HK-2 (cell line): ENCODE measurements around the gene WIZ.
"Not testable (repeated sequence)": the region's sequence is repeated elsewhere in the genome, so short reads cannot be mapped to it uniquely, and the experiment has no call there.

Source experiments
- DNase-seq: peaks from one replicate; pipeline ENCODE4 v3.0.0-alpha.2; 2018; ENCODE audit not compliant: unreplicated experiment

WIZ gene

DNA sequence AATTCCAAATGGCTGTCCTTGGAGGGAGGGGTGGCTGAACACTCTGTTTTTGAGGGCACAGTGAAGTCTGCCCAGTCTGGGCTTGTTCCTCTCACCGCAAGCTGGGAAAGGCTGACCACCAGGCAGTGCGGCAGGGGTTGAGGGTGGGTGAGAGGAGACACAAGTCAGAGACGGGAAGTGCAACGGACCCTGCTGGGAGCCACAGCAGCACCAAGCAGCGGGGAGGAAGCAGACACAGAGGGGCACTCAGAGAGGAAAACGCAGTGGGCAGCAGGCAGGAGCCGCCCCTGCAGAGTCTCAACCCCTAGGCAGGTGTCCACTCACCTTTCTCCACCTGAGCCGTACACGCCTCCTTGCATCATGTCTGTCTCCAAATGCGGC, 46.6 kb downstream of the WIZ start:
- no peak for DNase-seq

DNA sequence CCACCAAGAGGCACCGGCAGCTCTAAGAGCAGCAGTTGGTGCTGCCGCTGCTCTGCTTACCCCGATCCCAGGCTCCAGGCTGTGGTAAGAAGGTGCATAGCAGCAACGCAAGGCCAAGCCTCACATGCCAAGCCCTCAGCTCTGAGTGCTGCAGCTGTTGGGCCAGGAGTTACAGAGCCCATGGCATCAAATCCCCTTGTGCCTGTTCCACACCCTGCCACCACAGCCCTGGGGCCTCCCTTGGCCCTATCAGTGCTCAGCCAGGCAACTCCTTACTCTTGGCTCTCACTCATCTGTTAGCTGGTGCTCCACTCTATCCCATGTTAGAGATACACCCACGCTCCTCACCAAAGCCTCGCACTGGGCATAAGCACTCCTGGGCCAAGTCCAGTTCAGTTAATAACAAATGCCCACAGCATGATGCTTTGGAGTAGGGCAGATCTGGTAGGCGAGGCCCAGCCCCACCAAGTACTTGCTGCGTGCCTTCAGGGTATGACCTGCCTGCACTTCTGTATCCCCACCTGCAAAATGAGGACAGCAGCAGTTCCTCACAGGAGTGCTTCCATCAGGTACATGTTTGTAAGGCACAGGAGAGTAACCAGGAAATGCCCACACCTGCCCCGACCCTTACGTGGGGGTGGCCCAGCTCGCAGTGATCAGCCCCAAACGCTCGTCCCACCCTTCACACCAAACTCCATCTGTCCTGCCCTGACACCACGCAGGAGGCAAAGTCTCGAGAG, 47.2 kb downstream of the WIZ start:
- DNase-seq, result no peak

DNA sequence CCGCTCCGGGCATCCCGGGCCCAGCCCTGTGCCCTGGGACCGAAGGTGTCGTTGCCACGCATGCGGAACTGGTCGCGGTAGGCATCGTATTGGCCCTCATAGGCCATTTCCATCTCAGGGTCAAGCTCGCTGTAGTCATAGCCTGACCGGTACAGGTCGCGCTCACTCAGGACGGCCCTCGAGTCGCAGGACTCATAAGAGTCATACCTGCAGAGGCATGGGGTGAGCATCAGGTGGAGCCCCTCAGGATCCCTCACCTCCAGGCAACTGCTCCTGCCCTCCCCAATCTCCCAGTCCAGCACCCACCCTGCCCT, 48.4 kb downstream of the WIZ start:
- DNase-seq, result no peak

DNA sequence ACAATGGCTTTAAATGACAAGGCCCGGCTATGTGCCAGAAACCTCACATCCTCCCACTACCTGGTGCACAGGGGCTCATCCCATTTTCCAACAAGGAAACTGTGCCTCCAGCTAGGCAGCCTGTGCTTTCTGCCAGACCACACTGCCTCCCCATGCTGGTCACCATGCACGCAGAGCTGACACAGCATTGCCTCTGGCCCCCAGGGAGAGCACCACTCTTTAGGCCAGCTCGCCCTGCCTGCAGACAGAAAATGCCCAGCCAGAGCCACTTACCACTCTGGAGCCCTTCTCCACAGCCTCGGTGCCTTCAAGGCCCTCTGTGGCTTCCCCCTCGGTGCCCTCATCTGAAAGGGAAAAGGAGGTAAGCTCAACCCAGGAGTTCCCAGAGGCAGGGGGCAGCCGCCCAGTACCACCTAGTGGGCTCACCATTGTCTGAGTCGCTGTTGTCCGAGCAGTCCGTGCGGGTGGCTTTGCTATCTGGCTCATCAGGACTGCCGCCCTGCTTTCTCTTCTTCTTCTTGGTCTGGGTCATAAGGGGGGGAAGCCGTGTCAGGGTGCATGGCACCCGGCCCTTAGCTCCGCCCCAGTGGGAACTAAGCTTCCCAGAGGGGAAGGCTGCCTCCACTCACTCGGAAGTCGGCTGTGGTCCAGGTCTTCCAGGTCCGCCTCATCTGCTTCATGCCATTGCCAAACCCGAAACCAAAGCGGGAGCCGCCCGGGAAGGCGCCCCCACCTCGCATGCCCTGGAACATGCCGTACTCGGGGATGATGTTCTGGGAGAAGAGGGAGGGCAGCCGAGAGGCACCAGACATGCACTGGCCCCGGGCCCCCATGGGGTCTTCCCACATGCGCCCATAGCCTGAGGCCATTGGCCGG, 49.0 kb downstream of the WIZ start:
- DNase-seq, result no peak

DNA sequence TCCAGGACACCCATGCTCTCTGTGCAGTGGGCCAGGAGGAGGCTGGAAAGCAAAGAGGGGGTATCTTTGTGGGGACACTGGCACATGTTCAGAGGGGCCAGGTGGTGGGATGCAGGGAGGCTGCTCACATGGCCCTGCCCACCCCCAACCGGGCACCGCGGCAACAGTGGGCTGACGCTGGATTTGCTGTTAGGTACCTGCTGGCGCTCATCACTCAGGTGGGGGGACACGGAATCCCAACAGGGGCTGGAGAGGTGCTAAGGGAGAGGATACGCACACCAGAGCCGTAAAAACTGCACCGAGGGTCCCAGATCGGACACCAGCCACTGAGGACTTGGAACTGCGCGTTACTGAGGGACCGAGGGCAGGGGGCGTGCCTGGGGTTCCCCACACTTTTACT, 50.1 kb downstream of the WIZ start:
- DNase-seq, result no peak

DNA sequence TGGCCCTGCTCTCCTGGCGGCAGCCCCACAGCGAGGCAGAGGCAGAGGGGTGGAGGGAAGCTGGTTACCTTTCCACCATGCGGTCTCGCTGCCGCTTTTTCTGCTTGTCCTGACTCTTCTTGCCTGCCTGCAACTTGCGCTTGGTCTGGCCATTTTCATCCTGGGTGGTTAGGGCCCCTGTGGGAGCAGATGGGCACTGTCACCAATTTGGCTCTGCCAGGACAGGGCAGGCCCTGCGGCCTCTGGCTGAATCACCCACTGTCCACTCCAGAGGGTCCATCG, 50.6 kb downstream of the WIZ start:
- no peak for DNase-seq

DNA sequence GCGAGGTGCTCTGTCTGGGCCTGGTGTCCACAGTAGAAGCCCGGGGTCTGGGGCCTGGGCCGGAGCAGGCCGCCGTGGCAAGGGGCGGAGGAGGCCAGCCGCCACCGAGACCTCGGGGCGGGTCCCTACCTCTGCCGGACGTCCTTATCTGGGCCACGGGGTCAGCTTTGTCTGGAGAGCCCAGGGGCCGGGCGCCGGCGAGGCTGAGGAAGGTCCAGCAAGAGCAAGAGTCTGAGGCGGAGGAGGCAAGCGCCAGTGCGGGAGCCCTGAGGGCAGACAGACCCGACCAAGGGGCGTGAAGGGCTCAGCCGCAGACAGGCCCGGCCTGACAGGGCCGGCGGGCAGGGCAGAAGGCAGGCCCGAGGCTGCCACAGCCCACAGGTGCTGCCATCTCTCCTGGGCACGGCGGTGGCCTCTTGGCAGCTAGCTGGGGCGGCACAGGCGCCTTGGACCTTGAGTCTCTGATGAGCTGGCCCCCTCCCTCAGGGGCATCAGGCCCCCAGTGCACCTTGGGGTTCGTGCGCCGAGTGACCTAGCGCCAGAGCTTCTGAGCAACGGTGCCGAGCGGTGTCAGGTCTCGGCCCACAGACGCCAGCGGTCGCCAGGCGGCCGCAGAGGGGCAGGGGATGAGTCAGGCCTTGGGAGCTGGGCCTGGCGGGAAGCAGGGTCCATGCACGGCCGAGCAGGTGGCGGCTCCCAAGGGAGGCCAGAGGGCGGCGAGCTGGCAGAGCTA, 51.1 kb downstream of the WIZ start:
- DNase-seq, result no peak

DNA sequence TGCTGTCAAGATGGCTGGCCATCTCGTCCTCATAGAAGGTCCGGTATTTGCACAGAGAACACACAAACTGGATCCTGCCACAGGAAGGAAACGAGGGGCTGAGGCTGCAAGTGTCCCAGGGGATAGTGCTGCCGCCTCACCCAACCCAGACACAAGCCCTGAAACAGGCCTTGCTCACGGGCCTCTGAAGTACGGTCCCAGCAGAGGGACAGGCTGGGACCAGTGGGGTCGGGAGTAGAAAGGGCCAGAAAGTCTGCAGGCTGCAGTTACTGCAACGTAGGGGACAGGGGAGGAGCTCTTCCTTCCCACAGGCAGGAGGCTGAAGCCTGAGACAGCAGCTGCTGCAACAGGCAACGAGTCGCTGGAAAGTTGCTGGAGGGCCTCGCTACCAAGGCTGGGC, 52.0 kb downstream of the WIZ start:
- no peak for DNase-seq

DNA sequence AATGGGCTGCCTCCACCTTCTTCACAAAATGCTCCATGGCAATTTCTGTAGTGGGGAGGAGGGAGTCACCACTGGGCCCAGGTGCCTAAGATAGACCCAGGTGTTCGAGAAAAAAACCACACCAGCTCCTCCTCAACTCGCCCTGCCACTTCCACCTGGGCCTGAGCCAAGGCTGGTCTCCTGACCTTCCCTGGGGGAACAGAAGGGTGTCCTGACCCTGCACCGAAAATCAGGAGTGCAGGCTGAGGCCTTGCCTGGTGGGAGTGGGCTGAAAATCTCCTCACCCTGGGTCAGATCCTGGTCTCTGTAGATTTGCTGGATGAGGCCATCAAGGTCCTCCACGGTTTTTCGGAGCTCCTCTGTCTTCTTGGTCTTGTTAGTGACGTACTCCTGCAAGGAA, 52.5 kb downstream of the WIZ start:
- DNase-seq, result no peak

DNA sequence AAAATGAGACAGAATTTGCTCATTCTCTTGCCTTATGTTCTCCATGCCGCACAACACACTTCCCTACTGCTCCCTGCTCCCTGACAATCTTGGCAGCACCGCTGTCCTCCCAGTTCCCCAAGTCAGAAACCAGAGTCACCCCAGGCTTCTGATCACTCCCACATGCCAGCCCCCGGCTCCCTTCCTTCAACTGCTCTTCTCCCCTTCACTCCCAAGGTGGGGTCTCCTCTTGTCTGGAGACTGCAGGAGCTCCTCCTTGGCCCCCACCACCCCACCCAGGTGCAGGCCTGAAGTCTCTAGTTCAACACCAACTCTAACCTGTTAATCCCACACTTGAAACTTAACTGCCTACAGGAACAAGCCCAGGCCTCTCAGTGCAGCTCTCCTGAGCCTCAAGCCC, 53.3 kb downstream of the WIZ start:
- DNase-seq, result no peak

DNA sequence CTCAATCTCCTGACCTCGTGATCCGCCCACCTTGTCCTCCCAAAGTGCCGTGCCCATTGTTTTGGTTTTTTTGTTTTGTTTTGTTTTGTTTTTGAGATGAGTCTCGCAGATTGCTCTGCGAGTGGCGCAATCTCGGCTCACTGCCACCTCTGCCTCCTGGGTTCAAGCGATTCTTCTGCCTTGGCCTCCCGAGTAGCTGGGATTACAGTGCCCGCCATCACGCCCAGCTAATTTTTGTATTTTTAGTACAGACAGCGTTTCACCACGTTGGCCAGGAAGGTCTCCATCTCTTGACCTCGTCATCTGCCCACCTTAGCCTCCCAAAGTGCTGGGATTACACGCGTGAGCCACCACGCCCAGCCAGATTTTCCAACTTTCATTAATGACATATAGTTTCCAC, 54.5 kb downstream of the WIZ start:
- DNase-seq, result not testable (repeated sequence)

DNA sequence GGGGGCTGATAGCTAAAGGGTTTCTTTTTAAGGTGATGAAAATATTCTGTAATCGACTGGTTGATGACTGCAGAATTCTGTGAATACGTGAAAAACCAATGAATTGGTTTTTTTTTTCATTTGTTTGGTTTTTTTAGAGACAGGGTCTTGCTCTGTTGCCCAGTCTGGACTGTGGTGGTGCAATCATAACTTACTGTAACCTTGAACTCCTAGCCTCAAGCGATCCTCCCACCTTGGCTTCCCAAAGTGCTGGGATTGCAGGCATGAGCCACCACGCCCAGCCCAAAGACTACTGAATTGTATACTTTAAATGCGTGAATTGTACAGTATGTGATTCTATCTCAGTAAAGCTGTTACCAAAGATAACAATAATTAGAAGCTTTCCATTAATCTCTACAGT, 55.3 kb downstream of the WIZ start:
- DNase-seq, result no peak

DNA sequence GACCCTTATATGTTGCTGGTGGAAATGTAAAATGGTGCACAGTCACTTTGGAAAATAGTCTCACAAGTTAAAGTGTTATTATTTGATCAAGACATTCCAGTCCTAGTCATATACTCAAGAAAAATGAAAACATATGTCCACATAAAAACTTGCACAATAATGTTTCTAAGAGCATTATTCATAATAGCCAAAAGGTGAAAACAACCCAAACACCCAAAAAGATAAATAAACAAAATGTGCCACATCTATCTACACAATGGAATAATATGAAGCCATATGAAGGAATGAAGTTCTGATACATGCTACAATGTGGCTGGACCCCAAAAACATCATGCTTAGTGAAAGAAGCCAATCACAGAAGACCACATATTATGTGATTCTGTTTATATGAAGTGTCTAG, 55.8 kb downstream of the WIZ start:
- no peak for DNase-seq

DNA sequence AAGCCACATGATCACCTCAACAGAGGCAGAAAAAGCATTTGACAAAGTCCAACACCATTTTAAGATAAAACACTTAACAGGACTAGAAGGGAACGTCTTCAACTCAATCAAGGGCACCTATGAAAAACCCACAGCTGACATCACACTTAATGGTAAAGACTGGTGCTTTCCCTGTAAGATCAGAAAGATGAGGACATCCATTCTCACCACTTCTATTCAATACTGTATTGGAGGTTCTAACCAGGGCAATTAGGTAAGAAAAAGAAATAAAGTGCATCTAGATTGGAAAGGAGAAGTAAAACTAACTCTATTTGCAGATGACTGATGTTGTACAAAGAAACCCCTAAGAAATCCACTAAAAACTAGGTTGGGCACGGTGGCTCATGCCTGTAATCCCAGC, 58.9 kb downstream of the WIZ start:
- DNase-seq, result no peak

DNA sequence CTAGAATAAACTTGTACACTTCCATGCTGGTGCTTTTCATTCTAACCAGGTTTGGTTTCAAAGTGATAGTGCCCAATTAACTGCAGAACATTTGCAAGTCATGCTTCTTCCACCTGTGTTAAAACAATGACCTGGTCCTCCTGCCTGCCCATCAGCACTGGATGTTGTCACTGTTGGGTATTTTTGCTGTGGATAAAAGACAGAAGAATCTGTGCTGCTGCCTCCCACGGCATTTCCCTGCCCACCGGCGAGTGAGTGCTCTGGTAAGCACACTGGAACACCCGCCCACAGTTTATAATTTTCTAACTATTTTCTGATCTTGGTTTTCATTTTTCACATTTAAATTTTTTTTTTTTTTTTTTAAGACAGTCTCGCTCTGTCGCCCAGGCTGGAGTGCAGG, 67.9 kb downstream of the WIZ start:
- no peak for DNase-seq

DNA sequence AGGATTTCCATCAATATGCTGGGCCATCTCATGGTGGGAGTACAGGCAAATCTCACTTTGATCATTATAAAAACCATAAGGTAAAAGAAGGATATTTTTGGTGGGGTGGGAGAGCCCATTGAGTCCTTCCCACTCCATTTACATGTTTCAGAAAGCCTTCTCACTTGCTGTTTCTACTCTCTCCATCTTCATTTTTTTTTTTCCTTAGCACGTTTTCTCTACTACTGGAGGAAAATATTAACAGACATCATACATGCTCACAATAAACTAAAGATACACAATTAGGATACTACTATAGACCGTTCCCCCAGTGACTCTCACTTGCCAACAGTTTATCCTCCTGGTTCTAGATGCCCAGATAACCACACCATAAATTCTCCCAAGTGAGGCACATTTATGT, 68.3 kb downstream of the WIZ start:
- DNase-seq, result no peak

DNA sequence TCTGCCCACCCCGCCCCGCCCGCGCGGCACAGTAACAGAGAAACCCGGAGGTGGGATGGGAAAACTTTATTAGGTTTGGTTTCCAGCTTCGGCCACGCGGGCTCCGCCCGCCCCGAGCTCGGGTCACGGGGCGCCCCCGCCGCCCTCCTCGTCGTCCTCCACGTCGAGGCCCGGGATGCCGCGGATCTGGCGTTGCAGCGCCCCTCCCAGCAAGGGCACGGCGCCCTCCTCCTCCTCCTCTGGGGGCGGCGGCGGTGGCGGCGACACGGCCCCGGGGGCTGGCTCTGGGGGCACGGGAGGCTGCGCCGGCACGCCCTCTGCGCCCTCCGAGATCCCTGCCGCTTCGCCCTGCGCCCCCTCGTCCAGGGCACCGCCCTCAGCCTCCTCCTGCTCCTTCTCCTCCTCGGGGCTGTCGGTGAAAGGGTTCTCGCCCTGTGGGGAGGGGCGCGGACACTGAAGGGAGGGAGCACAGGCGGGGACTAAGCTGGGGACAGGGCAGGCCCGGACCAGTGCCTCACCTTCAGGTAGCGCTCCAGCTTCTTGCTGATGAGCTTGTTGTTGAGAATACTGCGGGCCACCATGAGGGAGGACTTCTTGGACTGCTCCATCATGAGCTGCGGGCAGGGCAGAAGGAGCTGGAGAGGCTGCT, 69.6 kb downstream of the WIZ start:
- peak; percentile 70 for DNase-seq

DNA sequence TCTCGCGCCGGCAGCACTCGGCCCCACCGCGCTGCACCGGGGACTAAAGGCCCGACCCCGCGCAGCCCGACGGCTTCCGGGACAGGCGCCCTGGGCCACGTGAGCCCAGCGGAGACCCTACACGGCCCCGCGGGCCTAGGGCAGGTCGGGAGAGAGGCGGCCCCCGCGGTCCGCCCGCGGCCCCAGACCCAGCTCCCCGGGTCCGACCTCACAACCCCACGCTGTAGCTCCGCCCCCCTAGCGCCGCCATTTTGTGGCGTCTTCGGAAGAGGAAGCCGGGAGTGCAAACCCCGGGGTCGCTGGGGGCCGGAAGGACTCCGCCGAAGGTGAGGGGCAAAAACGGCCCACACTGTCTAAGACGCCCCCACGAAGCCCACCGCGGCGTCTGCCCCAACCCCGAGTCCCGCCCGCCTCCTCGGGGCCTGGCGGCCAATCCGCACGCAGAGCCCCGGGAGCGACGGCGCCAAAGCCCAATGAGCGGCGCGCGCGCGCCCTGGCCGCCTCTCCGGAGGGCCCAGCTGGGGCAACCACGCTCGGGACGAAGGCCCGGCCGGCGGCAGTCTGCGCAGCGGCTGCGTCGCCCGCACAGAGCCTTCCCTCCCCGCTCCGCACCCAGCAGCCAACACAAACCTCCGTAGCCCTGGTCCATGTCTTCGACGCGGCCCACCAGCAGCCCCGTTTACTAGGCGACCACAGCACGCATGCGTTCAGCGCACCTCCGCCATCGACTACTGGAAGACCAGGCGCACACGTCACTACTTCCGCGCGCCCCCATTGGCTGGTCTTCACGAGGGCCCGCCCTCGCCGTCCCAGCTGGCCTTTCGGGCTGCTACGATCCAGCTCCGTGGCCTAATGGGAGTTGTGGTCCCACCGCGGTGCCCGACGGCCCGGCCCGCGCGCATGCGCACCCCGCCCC, 70.4 kb downstream of the WIZ start, which contains the start of gene AKAP8:
AKAP8 (minus strand) TSS at position 705 of the 916 bp plus-strand sequence; CDS start at position 649, 56 bp downstream.
- peak; percentile 99 for DNase-seq

DNA sequence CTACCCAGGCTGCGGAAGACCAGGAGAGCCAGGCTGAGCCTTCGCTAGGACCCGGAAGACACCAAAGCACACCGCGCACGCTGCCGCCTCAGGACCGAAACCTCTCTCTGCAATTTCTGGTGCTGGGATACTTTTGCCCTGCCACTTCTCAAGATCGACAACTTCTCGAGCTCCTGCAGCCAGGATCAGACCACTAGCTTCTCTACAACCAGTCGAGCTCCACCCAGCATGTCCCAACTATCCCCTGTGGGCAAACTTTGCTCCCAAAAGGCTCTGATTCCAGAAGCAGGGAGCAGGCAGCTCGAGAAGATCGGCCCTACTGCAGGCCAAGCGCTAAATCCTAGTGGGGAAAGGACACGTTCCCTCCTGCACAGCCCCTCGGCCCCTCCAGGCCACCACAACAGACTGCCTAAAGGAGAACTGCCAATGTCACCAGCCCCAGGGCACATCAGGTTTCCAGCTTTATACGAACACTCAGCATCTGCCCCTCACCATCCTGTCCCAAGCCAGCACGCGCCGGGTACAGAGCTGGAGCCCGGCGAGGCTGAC, 71.1 kb downstream of the WIZ start:
- peak; percentile 57 for DNase-seq

DNA sequence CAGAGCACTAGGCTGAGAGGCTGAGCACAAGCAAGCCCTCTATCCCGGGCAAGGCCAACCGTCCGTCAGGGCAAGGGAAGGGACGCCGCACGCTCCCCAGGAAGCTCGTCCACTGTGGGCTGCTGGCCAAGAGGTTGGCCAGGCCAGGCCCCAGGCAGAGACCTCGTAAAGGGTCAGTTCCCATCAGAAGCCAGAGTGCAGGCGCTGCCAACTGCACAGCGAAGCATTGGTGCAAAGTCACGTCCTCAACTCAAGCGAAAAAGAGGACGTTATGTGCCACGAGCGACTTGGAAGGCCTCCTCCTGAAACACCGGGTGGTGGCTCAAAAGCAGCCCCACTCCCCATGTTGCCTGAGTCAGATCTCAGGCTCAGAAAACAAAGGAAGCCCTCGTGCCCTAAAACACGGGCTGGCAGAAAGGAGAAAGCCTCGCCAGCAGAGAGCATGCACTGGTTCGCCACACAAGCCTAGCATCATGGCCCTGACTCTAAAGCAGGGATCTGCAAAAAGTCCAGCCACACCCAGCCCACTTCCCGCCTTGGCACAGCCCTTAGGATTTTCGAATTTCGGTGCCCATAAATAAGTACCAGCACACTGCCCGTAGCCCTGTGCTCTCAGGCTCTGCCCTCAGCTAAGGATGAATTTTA, 74.8 kb downstream of the WIZ start:
- DNase-seq, result no peak
